ENCODE measurements around the gene NCOA7. TPM values are rescaled to one million over a fixed set of nuclear protein-coding genes. Genes with fewer than 3 reads are reported as not detected.
A peak's percentile ranks its signal among the peaks of the same experiment; 100 is the strongest.

NCOA7 gene
- total and polyA plus RNA-seq, 7 experiments from 2014 or later, result 12.8 to 55.6 (median 31.9) TPM

DNA sequence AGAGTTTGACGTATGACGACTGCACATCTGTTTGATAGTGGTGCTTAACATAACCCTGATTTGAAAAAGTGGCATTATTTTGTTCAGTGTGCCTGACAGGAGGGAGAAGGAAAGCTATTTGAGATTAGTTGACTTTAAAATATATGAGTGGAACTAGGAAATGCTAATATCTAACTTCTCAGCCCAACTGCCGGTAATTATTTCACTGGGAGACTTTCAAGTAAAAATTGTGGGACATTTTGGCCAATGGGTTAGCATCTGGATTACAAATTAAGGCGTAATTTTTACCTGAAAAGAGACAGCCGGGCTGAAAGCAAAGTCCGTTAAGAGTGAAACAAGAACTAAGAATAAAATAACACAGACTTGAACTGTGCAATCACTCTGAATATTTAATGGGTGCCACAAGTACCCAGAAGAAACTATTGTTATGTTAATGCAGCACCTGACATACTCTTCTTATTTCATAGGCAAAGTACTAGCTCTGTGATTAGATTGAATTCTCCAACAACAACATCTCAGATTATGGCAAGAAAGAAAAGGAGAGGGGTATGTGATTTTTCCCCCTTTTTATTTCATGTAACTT lies 39.3 kb upstream of the NCOA7 start:
- H3K4me1 Mint-ChIP-seq, result peaks cover 21 to 45% (median 31%) of the 10 kb centered on the region in 7 donors
- peak overlapping the region in 3 of 9 donors; percentile 38 to 59 (median 45) for H3K27ac Mint-ChIP-seq
- no peaks in the 10 kb centered on the region for H3K36me3 ChIP-seq (ENCODE audit: control insufficient read depth in 2 of 3, insufficient read depth in 3 of 3, low read length in 3 of 3)
- ATAC-seq (no peak), DNase-seq (no peak)
- H3K36me3 Mint-ChIP-seq, result no peaks in the 10 kb centered on the region
- peaks cover 23 to 32% of the 10 kb centered on the region in 2 donors for H3K4me1 ChIP-seq (ENCODE audit: control insufficient read depth in 2 of 2, insufficient read depth in 2 of 2, low read length in 2 of 2)
- ChIA-PET CTCF (interaction anchor here (0.7 to 1.8 kb wide), 4 partner anchors 27 to 459 kb away, joined by 3 to 8 read pairs (median 4); no protein-coding TSS in a partner anchor), POLR2A (interaction anchor here (0.6 to 2.4 kb wide), 5 partner anchors 28 to 441 kb away, joined by 3 to 9 read pairs (median 5); partner anchors contain the start of genes NCOA7 and TRMT11)
- peaks cover 13 to 81% (median 50%) of the 10 kb centered on the region in 5 donors for H3K27me3 Mint-ChIP-seq
- no peak overlapping the region for H3K27ac ChIP-seq (ENCODE audit: low read depth, low read length)
- peaks cover 0 to 2% (median 0%) of the 10 kb centered on the region in 11 donors for H3K9me3 Mint-ChIP-seq
- intact Hi-C loops (cut with micrococcal nuclease), result loop anchor here in 1 of 2 donors (5.0 kb wide), 3 partner anchors 54 to 879 kb away; partner anchors contain the start of gene TPD52L1
- H3K27me3 ChIP-seq (ENCODE audit: control insufficient read depth in 2 of 2, insufficient read depth in 2 of 2, low read length in 2 of 2), result peaks cover 14 to 19% of the 10 kb centered on the region in 2 donors
- no peak overlapping the region for H3K4me3 ChIP-seq (ENCODE audit: low read length)
- H3K4me3 Mint-ChIP-seq, result peak overlapping the region in 1 of 10 donors; percentile 0
- no peaks in the 10 kb centered on the region for H3K9me3 ChIP-seq (ENCODE audit: control insufficient read depth in 2 of 3, low read length in 3 of 3)

DNA sequence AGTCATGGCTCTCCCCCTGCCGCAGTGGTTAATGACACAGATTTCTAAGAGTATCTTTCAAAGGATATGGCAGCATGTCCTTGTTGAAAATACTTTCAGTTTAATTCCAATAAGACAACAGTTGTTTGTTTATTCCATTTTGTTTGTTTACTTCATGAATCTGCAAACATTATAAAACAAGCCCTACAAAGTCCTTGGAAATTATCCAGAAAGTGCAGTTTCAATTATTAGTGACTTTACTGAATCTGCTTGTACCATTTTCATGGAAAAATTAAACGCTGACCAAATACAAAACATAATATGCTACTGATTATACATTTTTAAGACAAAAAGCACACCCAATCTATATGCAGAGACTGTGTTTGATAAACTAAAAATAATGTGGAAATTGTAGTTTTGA lies 38.0 kb upstream of the NCOA7 start:
- peaks cover 0 to 2% (median 0%) of the 10 kb centered on the region in 11 donors for H3K9me3 Mint-ChIP-seq
- H3K9me3 ChIP-seq (ENCODE audit: control insufficient read depth in 2 of 3, low read length in 3 of 3), result no peaks in the 10 kb centered on the region
- H3K4me3 ChIP-seq (ENCODE audit: low read length), result no peak overlapping the region
- peaks cover 13 to 35% (median 21%) of the 10 kb centered on the region in 7 donors for H3K4me1 Mint-ChIP-seq
- no peaks in the 10 kb centered on the region for H3K36me3 ChIP-seq (ENCODE audit: control insufficient read depth in 2 of 3, insufficient read depth in 3 of 3, low read length in 3 of 3)
- H3K4me1 ChIP-seq (ENCODE audit: control insufficient read depth in 2 of 2, insufficient read depth in 2 of 2, low read length in 2 of 2), result peaks cover 21% of the 10 kb centered on the region in 2 donors
- H3K27ac ChIP-seq (ENCODE audit: low read depth, low read length), result no peak overlapping the region
- CTCF ChIA-PET, result interaction anchor here (0.6 to 2.0 kb wide), 11 partner anchors 7 to 466 kb away, joined by 3 to 23 read pairs (median 5); no protein-coding TSS in a partner anchor
- H3K36me3 Mint-ChIP-seq, result no peaks in the 10 kb centered on the region
- peaks cover 14 to 19% of the 10 kb centered on the region in 2 donors for H3K27me3 ChIP-seq (ENCODE audit: control insufficient read depth in 2 of 2, insufficient read depth in 2 of 2, low read length in 2 of 2)
- H3K4me3 Mint-ChIP-seq, result no peak overlapping the region
- intact Hi-C loops (cut with micrococcal nuclease), result loop anchor here (1.0 to 5.0 kb wide), 6 partner anchors 55 to 880 kb away; partner anchors contain the start of gene TPD52L1 (in 1 of the 2)
- ATAC-seq (no peak), DNase-seq (no peak)
- H3K27ac Mint-ChIP-seq, result no peak overlapping the region
- POLR2A ChIA-PET, result interaction anchor here (0.8 to 1.5 kb wide), 6 partner anchors 25 to 440 kb away, joined by 3 to 8 read pairs (median 3); partner anchors contain the start of gene NCOA7
- peaks cover 5 to 83% (median 45%) of the 10 kb centered on the region in 5 donors for H3K27me3 Mint-ChIP-seq

DNA sequence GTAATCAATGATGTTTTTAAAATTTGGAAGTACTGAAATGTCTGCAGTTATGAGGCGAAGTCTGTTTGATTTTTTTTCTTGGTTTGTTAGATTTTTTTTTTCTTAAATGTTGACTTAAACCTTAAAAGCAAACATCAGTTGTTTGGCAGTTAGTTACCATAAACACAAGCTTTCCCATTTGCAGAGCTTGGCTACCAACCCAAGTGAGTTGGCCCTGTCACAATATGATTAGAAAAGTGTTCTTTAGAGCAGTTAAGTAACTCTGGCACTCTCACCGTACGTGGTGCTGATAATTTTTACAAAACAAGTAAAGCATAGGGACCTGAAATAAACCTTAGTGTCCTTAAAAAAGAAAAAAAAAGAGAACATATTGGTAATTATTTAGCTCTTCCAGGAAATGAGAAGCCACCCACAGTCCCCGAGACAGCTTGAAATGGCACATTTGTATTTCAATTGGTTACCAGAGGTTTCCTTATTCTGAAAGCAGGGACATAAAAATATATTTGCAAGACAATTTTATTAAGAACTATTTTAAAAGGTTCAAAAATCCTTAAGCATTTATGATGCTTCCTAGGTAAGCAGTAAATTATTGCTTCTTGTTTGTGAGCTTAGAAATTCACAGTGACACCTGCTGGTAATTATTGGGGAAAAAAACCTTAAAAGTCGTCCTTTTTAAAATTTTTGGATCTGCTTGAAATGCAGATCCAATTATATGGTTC lies 37.4 kb upstream of the NCOA7 start:
- no peaks in the 10 kb centered on the region for H3K36me3 Mint-ChIP-seq
- H3K9me3 Mint-ChIP-seq, result peaks cover 0 to 2% (median 0%) of the 10 kb centered on the region in 11 donors
- ChIA-PET POLR2A (interaction anchor here (0.8 to 1.5 kb wide), 6 partner anchors 24 to 440 kb away, joined by 3 to 8 read pairs (median 3); partner anchors contain the start of gene NCOA7), CTCF (interaction anchor here (0.6 to 2.0 kb wide), 16 partner anchors 8 to 1783 kb away, joined by 3 to 23 read pairs (median 4); no protein-coding TSS in a partner anchor)
- intact Hi-C loops (cut with micrococcal nuclease), result loop anchor here (1.0 to 5.0 kb wide), 5 partner anchors 56 to 881 kb away; partner anchors contain the start of gene TPD52L1 (in 1 of the 2)
- H3K27me3 Mint-ChIP-seq, result peaks cover 5 to 77% (median 45%) of the 10 kb centered on the region in 5 donors
- Histone ChIP-seq H3K9me3 (ENCODE audit: control insufficient read depth in 2 of 3, low read length in 3 of 3) (no peaks in the 10 kb centered on the region), H3K27me3 (ENCODE audit: control insufficient read depth in 2 of 2, insufficient read depth in 2 of 2, low read length in 2 of 2) (peaks cover 11 to 19% of the 10 kb centered on the region in 2 donors), H3K27ac (ENCODE audit: low read depth, low read length) (no peak overlapping the region), H3K4me3 (ENCODE audit: low read length) (no peak overlapping the region), H3K36me3 (ENCODE audit: control insufficient read depth in 2 of 3, insufficient read depth in 3 of 3, low read length in 3 of 3) (no peaks in the 10 kb centered on the region), H3K4me1 (ENCODE audit: control insufficient read depth in 2 of 2, insufficient read depth in 2 of 2, low read length in 2 of 2) (peaks cover 14 to 16% of the 10 kb centered on the region in 2 donors)
- H3K4me3 Mint-ChIP-seq, result no peak overlapping the region
- DNase-seq (peak in 6 of 9 donors; percentile 13 to 37 (median 32)), ATAC-seq (no peak)
- peaks cover 12 to 34% (median 20%) of the 10 kb centered on the region in 7 donors for H3K4me1 Mint-ChIP-seq
- H3K27ac Mint-ChIP-seq, result no peak overlapping the region

GRCh38 chr6:125753937-125754259 lies 36.9 kb upstream of the NCOA7 start:
- Mint-ChIP-seq H3K4me3 (no peak overlapping the region), H3K4me1 (peaks cover 12 to 29% (median 17%) of the 10 kb centered on the region in 7 donors), H3K27me3 (peaks cover 5 to 73% (median 42%) of the 10 kb centered on the region in 5 donors), H3K36me3 (no peaks in the 10 kb centered on the region), H3K27ac (no peak overlapping the region), H3K9me3 (peaks cover 0 to 2% (median 0%) of the 10 kb centered on the region in 11 donors)
- POLR2A ChIA-PET, result interaction anchor here (1.0 to 1.5 kb wide), 5 partner anchors 27 to 441 kb away, joined by 3 to 8 read pairs (median 3); partner anchors contain the start of gene NCOA7
- Histone ChIP-seq H3K9me3 (ENCODE audit: control insufficient read depth in 2 of 3, low read length in 3 of 3) (no peaks in the 10 kb centered on the region), H3K36me3 (ENCODE audit: control insufficient read depth in 2 of 3, insufficient read depth in 3 of 3, low read length in 3 of 3) (no peaks in the 10 kb centered on the region), H3K27ac (ENCODE audit: low read depth, low read length) (no peak overlapping the region), H3K4me3 (ENCODE audit: low read length) (no peak overlapping the region), H3K4me1 (ENCODE audit: control insufficient read depth in 2 of 2, insufficient read depth in 2 of 2, low read length in 2 of 2) (peaks cover 9 to 11% of the 10 kb centered on the region in 2 donors), H3K27me3 (ENCODE audit: control insufficient read depth in 2 of 2, insufficient read depth in 2 of 2, low read length in 2 of 2) (peaks cover 7 to 19% of the 10 kb centered on the region in 2 donors)
- CTCF ChIA-PET, result interaction anchor here (0.6 to 2.0 kb wide), 11 partner anchors 8 to 1782 kb away, joined by 3 to 23 read pairs (median 5); partner anchors contain the start of gene TRMT11
- ATAC-seq, result no peak
- DNase-seq, result no peak
- intact Hi-C loops (cut with micrococcal nuclease), result loop anchor here (1.0 to 5.0 kb wide), 5 partner anchors 57 to 882 kb away; partner anchors contain the start of gene TPD52L1 (in 1 of the 2)

DNA sequence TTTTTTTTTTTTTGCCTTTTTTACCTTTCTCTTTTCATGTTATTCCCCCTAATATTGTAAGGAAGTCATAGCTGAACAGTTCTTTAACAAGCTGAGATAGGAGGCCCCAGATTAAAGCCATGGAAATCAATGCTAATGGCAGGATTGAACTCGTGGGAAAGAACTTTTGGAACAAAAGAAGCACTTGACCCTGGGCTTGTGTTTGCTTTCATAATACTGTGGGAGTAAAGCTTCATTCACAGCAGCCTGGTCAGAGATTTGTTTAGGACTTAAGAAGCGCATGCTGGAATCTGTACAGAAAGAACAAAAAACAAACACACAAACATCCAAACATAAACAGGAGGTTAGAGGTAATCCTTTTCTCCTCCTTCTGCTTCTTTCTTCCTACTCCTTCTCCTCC lies 36.2 kb upstream of the NCOA7 start:
- DNase-seq (no peak), ATAC-seq (no peak)
- Mint-ChIP-seq H3K36me3 (peaks cover 0 to 5% (median 0%) of the 10 kb centered on the region in 5 donors), H3K27ac (no peak overlapping the region), H3K9me3 (peaks cover 0 to 7% (median 0%) of the 10 kb centered on the region in 11 donors), H3K4me1 (peaks cover 11 to 29% (median 17%) of the 10 kb centered on the region in 7 donors), H3K4me3 (no peak overlapping the region), H3K27me3 (peaks cover 11 to 79% (median 46%) of the 10 kb centered on the region in 5 donors)
- no peak overlapping the region for H3K4me3 ChIP-seq (ENCODE audit: low read length)
- no peaks in the 10 kb centered on the region for H3K9me3 ChIP-seq (ENCODE audit: control insufficient read depth in 2 of 3, low read length in 3 of 3)
- ChIA-PET CTCF (interaction anchor here (0.7 to 2.0 kb wide), 4 partner anchors 10 to 444 kb away, joined by 3 to 23 read pairs (median 6); partner anchors contain the start of gene TRMT11), POLR2A (interaction anchor here (1.5 kb wide), 1 partner anchor 203 kb away, joined by 3 read pairs; no protein-coding TSS in a partner anchor)
- intact Hi-C loops (cut with micrococcal nuclease), result loop anchor here in 1 of 2 donors (5.0 kb wide), 3 partner anchors 57 to 882 kb away; partner anchors contain the start of gene TPD52L1
- H3K36me3 ChIP-seq (ENCODE audit: control insufficient read depth in 2 of 3, insufficient read depth in 3 of 3, low read length in 3 of 3), result no peaks in the 10 kb centered on the region
- peaks cover 8 to 19% of the 10 kb centered on the region in 2 donors for H3K27me3 ChIP-seq (ENCODE audit: control insufficient read depth in 2 of 2, insufficient read depth in 2 of 2, low read length in 2 of 2)
- peaks cover 8 to 9% of the 10 kb centered on the region in 2 donors for H3K4me1 ChIP-seq (ENCODE audit: control insufficient read depth in 2 of 2, insufficient read depth in 2 of 2, low read length in 2 of 2)
- H3K27ac ChIP-seq (ENCODE audit: low read depth, low read length), result no peak overlapping the region
